Effector CD8-positive, alpha-beta T cell (primary cell): ENCODE measurements around the gene BRMS1L.
"Not testable (repeated sequence)": the region's sequence is repeated elsewhere in the genome, so short reads cannot be mapped to it uniquely, and the experiment has no call there.

Experiments used
- DNase-seq: peaks from one replicate; lab custom pipeline; 2025; lab: John Stamatoyannopoulos, UW
- total RNA-seq, 4 experiments: gene quantifications; one replicate each; lab custom pipeline; 2026; lab: John Stamatoyannopoulos, UW

BRMS1L gene
- 5.4 to 7.2 (median 5.9) reads per million in 4 experiments for total RNA-seq

DNA sequence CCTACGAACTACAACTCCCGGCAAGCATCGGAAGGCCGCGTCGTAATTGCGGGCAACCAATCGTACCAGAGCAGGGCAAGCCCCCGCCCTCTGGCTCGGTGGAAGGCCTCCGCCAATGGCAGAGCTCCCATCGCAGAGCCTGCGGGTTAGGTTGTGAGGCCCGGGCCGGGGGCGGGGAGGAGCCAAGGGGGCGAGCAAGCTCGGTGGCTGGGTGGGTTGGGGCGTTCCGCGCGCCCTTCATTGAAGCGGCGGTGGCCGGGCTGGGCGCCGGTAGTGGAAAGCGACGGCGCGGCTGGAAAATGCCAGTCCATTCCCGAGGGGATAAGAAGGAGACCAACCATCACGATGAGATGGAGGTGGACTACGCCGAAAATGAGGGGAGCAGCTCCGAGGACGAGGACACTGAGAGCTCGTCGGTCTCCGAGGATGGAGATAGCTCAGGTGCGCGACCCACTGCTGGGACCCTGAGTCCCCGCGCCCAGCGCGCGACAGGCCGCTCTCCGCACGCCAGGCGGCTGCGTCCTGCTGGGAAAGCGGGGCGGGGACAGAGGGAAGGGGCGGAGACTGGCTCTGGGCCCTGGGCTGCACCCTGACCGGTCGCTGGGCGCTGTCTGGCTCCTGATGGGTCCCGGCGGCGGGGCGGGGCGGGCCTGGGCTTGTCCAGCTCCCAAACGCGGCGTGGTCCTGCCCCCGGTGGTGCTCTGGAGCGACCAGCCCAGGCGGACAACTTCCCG is at the start of gene BRMS1L:
BRMS1L (plus strand) TSS at position 121 of the 734 bp plus-strand sequence; CDS start at position 300, 179 bp downstream.
- peak; percentile 96 for DNase-seq

DNA sequence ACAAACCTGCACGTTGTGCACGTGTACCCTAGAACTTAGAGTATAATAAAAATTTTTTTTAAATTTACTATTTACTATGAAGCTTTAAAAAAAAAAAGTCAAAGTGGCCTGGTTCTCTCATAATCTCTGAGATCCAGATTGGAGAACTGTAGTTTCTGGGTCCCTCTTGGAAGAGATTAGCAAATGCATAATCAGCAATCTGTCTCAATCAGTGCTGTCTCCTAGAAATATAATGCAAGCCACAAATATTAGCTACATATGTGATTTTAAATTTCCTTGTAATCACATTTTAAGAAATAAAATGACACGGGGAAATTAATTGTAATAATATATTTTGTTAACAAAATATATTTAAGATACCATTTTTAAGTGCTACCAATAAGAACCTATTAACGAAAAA is 49.3 kb upstream of the BRMS1L start:
- no peak for DNase-seq

DNA sequence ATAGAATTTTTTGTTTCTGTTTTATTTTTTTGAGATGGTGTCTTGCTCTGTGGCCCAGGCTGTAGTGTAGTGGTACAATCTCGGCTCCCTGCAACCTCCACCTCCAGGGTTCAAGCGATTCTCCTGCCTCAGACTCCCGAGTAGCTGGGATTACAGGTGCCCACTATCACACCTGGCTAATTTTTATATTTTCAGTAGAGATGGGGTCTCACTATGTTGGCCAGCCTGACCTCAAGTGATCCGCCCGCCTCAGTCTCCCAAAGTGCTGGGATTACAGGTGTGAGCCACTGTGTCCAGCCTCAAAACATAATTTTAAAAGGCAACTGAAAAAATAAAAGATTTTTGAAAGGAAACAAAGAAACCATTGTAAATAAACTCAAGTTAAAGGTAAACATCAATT is 48.6 kb upstream of the BRMS1L start:
- DNase-seq = not testable (repeated sequence)

GRCh38 chr14:35779368-35779767 is 46.8 kb upstream of the BRMS1L start:
- DNase-seq = no peak

DNA sequence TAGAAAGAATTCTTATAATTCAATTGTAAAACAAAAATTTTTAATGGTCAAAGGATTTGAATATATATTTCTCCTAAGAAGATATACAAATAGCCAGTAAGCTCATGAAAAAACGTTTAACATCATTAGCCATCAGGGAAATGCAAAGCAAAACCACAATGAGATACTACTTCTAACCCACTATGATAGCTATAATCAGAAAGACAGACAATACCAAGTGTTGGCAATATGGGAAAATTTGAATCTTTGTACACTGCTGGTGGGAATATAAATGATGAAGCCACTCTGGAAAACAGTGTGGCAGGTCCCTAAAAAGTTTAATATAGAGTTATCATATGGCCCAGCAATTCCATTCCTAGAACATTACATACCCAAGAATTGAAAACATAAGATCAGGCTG is 42.4 kb upstream of the BRMS1L start:
- DNase-seq = no peak

DNA sequence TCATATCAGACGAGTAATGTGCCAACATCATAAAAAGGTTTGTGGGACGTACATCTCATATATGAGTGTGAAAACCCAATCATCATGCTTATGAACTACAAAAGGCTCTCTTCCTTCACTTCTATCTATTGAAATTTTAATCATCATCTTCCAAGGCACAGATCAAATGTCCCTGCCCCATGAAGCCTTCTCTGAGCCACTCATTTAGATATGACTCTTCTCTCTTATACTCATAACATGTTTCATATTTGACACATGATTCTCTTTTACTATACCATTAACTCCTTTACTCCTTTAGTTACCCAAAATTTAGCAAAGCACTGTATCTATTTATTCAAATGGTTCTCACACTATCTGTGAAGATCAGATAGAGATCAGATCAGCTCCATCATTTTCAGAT is 39.3 kb upstream of the BRMS1L start:
- DNase-seq = no peak

GRCh38 chr14:35789651-35790050 is 36.5 kb upstream of the BRMS1L start:
- DNase-seq = no peak

- no peak for DNase-seq
Measured at GRCh38 chr14:35797796-35798195, 28.3 kb upstream of the BRMS1L start.

- no peak for DNase-seq
Measured at GRCh38 chr14:35806006-35806907, 19.9 kb upstream of the BRMS1L start.

DNA sequence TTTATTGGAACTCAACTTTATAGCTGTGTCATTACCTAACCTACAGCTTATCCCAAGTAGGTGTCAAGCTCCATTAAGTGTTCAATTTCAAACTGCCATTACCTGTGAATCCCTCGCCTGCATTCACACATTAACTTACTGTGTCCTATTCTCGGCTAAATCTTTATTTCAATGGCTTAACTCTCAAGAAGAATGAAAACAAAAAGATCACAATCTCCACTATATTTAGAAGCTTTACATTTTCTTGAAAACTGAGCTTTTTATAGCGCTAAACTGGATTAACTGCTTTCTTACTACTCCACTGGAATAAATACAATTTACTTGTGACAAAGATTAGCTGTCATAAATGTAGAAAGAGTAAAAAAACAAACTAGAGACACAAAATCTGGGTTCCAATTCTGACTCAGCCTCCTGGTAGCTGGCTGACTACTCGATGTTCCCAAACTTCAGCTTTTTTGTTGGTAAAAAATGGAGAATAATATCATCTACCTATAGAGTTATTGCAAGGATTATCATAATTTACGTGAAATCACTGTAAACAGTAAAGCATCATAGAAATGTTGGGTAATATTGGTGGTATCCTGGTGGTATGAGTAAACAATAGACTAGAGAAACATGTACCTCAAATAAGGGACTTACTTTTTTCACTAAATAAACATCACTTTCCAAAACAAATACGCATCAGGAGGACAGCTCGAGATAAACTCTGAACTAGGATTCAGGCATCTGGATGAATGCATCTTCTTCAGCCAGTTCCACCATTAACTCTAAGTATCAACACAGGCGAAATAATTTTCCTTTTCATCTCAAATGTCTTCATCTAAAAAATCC is 18.8 kb upstream of the BRMS1L start:
- DNase-seq = no peak

GRCh38 chr14:35808076-35808637 is 18.0 kb upstream of the BRMS1L start:
- peak; percentile 10 for DNase-seq

DNA sequence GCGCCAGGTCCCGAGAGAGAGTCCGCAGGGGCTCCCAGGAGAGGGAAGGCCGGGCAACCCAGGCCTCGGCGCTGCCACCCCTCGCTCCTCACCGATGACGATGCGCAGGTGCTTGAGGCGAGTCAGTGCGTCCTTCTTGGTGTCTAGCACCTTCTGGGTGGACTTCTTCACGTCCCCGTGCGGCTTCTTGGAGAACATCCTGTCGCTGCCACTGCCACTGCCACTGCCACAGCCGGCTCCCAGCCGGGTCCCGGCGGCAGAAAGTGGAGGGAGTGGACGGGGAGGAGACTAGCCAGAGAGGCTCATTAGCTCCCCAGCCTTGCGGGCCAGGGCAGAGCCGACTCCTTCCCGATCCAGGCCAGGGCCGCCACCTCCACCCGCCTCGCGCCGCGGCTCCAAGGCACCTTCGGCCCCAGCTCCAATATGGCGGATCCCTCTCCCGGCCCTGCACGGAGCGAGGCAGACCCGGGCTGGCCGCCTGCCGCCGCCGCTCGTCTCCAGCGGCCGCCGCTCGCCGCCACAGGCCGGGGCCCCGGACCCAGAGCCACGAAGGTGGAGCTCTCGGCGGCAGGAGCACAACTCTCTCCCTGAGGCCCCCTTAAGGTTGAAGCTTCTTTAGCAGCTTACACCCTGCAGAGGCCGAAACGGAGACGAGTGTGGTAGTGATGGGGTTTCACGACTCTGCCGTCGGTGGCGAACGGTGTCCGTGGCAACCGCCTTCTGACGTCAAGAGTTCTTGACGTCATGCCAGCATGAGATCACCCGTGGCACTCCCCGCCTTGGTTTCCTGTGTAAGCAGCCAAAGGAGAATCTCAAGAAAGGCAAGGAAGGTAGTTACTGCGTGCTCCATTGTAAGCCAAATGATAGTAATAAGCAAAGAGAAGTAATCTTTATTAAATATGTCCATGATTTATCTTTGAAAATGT is 17.2 kb upstream of the BRMS1L start, which contains the start of gene RALGAPA1:
RALGAPA1 (minus strand) TSS at position 658 of the 926 bp plus-strand sequence; CDS start at position 198, 460 bp downstream.
- DNase-seq = peak; percentile 92

DNA sequence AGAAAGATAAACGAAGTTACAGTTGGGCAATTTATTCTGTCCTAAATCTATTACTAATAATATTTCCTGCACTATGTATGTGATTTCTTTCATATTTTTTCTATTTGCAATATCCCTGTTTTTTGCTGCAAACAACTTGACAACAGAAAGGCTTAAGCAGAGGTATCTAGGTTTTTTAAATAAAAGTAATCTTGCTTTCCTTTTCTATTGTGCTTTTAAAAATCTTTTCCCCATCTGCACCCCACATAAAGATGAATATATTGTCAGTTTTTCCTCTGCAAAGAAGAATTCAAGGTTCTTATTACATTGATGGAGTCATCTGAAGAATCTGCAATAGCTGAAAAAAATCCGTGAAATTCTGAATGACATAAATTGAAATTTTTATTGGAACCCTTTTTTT is 16.5 kb upstream of the BRMS1L start:
- no peak for DNase-seq

GRCh38 chr14:35810963-35811362 is 15.2 kb upstream of the BRMS1L start:
- no peak for DNase-seq

- peak; percentile 71 for DNase-seq
Measured at GRCh38 chr14:35814371-35815005, 11.7 kb upstream of the BRMS1L start.

DNA sequence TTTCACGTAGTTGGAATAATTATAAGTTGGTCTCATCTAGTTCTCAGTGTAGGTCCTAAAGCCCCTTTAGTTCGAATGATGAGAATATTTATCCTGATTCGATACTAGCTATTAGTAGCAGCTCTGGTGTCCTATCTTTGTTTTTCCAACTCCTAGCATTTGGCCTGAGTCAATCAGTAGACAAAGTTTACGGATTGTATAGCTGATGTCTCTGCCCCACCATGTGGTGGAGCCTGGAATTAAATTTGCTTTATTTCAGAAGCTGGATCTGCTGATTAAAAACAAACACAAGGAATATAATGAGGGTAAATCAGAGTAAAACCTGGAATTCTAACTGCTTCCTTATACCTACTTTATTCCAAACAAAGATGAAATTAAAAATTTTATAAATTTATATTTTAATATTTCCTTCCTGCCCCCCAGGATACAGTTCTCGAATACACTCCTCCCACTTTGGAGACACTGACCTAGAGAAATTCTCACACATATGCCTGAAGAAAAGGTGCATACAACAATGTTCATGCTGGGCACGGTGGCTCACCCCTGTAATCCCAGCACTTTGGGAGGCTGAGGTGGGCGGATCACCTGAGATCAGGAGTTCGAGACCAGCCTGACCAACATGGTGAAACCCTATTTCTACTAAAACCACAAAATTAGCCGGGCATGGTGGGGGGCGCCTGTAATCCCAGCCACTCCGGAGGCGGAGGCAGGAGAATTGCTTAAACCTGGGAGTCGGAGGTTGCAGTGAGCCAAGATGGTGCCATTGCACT is 7.6 kb upstream of the BRMS1L start:
- DNase-seq = no peak

DNA sequence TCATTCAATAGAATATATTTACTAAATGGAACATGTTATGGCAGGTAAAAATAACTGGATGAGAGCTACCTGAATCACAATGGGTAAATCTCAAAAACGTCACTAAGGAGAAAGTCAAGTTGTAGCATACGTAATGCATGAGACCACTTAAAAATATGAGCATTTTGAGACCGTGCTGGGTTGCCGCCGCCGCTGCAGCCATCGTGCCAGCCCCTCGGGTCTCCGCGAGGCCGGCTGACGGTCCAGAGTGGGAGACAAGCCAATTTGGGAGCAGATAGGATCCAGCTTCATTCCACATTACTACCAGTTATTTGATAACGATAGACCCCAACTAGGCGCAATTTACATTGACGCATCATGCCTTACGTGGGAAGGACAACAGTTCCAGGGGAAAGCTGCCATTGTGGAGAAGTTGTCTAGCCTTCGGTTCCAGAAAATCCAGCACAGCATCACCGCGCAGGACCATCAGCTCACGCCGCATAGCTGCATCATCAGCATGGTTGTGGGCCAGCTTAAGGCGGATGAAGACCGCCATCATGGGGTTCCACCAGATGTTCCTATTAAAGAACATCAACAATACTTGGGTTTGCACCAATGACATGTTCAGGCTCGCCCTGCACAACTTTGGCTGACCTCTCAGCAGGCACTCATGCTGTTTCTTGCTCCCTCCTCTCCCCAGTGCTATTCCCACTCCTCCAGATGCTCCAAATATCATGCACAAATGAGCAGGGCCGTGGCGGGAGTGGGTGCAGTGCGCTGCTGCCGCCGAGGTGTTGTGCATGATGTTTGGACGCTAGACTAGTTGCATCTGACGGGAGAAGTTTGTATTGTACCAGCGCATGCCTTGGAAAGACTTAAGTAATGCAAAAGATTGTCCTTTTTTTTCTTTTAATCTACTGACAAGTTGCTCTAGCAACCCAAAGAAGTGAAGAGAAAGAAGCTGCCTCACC is 6.3 kb upstream of the BRMS1L start:
- DNase-seq = no peak
